Activated T-cell treated with anti-CD3 and anti-CD28 coated beads, Interleukin-2, amount 50 U/mL, for 48 hours (primary cell): ENCODE results near the gene MACROD1.

Source experiments
- DNase-seq, 2 experiments: peaks; one replicate each; pipeline ENCODE4 v3.0.0-alpha.2; 2020

The MACROD1 gene

DNA sequence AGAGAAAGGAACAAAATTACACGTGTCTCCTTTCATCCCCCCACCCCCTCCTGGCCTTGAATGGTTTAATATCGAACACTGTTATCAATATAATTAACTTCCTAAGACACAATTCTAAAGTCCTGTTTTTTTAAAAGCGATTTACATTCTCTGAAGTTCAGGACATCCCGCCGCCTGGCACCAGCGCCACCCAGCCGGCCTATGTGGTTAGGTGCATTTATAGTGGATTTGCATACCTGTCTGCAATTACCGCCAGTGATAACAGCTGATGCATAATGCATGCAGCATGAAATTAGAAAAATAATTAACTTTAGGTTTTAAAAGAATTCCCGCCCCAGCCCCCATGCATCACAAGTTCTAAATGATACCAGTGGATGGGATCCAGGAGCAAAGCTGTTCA is 58.6 kb downstream of the MACROD1 start:
- DNase-seq: no peak

DNA sequence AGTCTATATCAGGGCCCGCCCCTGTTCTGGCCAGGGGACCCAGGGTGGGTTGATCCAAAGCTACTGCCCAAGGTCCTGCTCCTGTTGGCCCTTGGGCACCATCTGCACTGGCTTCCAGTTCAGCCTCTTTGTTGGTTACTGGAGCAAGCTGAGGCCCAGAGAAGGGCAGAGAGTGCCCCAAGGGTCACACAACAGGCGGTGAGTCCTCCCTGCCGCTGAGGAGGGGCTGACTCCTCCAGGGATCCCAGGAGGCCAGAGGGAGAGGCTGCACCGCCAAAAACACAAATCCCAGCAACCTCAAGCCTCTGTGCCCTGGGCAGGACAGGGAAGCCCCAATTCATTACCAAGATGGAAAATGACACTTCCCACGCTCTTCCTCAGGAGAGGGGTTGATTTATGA is 61.3 kb downstream of the MACROD1 start:
- no peak for DNase-seq

DNA sequence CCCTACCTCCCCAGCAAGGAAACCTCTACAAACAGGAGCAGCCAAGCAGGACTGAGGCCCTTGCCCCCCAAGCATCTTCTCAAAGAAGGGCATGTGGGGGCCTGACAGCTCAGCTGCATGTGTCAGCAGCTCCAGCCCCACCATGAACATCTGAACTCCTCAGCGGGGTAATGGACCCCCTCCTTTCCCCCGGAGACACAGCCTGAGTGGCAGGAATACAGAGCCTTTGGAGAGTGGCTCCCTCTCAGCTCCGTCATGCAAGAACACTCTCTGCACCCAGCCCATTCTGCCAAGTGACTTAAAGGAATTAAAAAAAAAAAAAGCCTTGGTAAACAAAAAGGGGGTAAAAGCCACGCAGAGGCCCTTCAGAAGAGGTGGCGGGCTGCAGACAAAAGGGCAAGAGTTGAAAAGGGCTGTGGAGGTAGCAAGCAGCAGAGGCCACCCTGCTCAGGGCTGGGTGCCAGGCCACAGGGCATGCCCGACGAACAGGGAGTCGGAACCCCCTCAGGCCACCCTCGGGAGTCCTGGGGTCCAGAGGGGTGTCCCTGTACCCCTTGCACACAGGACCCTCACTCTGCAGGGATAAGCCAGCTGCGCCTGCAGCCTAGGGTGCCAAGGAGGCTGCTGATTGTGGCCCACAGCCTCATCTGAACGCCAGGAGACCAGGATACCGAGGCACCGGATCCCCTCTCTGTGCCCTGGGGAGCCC is 62.5 kb downstream of the MACROD1 start:
- no peak for DNase-seq

DNA sequence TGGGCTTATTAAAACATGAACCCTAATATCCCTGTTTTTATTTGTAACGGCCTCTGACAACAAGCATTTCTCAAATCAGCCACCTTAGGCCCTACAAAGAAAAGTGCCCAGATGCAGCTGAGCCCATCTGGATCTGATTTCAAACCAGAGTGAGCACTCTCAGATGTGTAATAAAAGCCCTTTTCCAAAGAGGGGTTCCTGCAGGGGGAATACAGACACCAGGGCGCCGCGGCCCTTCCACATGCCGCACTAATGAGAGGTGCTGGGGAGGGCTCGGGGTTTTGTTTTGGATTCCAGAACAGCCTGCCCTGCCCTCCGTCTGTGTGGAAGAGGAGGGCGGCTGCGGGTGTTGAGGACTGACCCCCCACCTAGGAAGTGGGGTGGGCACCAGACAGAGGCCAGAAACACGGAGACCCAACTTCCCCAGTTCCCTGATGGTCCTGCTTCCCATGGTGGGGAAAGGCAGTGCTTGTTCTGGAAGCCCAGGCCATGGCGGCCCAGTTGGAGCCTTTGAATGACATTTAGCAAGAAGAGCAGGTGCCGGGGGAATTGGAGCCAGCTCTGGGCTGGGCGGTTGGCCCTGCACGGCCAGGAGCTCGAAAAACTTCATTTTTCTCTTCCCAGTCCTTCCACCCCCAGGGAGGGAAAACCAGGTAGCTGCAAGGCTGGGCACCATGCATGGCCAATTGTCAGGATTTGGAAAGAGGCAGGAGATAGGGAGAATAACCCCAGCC is 63.7 kb downstream of the MACROD1 start:
- DNase-seq: no peak

DNA sequence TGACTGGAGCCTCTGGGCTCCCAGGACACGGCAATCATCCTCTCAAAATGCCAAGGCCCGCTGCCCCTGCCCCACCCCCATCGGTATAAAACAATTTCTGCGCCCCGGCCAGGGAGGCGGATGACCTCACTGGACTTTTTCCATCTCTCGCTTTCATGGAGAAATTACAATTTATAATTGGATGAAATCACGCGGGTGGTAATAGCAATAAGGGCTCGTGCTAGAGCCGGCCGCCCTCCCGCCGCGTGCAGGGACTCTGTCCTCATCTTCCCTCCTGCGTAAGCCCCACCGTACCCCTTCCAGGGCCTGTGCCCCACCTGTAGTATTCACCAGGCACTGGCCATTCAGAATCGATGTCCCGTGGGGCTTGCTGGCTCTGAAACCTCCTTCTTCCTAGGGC is 64.5 kb downstream of the MACROD1 start:
- no peak for DNase-seq

DNA sequence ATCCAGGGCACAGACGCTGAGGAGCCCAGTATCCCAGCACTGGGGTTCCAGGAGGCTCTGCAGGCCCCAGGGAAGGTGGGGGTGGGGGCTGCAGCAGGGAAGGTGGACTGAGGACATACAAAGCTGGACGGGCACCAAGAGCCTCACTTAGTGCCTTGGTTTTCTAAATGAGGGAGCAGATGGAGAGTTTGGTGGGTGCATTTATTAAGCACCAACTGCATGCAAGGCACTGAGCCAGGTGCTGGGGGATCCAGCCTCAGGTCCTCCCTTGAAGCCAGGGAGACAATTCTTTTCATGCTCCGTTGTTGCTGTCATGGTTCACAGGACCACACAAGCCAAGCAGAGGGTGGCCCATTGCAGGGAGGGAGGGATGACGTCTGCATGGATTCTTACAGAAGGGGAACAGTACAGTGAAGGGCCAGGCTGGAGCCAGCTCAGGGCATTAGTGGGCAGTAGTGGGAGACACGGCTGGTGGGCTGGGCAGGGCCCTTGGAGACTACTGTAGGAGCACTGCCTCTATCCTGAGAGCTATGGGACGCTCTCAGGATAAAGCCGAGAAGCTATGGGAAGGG is 65.0 kb downstream of the MACROD1 start:
- no peak for DNase-seq

DNA sequence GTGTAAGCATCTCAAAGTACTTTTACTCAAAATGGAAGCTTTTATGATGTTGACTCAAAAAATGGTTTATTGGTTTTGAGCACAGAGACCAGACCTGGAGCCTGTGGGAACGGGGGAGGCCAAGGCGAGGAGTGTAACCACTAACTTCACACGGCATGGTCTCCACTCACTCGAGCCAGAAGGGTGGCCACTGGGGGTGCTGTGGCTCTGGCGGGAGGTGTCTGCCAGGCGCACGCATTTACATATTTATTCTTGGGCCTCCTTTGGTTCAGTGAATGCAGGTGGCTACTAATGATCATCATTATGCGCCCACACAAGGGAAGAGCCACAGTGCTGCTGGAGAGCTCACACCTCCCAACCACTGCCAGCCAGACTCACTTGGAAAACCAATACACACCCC is 65.6 kb downstream of the MACROD1 start:
- DNase-seq: no peak

DNA sequence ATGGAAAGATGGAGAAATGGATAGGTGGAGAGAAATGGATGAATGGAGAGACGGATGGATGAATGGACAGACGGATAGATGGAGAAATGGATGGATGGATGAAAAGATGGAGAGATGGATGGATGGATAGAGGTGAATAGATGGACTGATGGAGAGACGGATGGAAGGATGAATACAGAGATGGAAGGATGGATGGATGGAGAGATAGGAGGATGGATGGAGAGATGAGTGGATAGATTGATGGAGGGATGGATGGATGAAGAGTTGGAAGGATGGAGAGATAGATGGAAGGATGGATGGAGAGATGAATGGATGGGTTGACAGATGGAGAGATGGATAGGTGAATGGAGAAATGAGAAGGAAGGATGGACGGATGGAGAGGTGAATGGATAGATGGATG is 66.5 kb downstream of the MACROD1 start:
- no peak for DNase-seq

DNA sequence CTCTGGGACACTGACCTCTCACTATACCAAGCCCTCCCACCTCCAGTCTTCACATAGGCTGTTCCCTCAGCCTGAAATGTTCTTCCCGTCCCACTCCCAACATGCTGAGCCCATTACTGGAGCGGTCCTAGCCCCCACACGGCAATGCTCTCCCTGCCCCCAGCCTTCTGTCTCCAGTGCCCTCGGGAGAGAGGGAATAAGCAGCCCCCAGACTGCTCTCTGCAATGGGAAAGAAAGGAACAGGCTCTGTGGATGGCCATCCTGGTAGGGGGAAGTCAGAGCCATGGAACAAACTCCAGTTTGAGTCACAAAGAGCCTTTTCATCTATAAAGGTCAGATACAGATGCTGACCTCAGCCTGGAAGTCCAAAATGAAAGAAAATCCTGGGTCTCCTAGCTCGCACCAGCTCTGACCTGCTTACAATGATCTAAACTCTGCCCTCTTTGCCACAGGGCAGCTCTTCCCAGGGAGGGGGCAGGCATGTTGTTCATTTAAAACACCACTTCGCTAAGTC is 67.5 kb downstream of the MACROD1 start:
- no peak for DNase-seq

DNA sequence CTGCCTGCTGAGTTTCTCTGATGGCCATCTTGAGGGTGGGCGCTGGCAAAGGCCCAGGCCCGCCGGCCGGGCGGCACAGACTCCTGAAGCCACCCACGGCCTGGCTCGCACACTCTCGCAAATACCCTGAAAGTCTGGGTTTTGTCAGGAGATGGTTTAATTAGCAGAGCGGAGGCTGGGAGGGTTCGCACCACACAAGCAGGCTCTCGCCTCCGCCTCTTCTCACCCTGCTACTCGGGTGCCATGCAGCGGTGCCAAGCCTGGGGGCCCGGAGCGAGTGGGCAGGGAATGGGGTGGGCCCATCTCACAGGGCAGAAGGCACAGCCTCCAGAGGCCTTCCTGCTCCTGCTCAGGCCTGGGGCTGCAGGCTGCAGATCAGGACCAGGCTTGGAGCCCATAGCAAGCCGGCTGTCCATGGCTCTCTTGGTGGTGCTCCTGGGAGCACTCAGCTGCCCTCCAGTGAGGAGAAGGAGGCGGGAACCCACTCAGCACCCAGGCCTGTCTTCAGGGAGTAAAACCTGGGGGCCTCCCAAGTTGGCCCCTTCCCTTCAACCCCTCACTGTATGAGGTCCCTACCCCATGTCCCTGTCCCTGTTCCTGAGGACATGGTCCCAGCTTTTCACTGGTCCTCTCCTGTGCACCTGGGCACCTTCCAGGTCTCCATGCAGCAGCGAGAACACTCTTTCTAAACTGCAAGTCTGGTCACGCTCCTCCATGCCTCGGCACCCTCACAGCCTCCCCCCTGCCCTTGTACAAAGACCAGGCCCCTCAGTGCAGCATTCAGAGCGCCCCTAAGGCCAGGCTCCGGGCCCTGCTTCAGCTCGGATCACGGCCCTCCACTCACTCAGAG is 68.2 kb downstream of the MACROD1 start:
- DNase-seq: no peak

DNA sequence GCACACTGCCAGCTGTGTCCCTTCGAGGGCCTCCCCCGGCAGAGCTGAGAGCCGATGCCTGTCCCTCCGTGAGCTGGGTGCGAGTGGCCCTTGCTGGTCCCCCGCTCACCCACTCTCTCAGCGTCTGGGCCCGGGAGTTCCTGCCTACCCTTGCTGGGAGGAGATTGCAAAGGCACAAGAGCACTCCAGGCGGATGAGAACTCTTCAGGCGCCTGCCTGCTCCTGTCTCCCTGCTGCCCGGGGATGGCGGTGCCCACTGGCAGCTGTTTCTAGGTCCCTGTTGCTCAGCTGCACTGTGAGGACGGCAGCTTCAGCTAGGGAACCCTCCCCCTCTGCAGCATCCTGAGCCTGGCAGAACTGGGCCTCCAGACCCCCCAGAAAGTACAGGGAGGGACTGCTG is 69.1 kb downstream of the MACROD1 start:
- no peak for DNase-seq

DNA sequence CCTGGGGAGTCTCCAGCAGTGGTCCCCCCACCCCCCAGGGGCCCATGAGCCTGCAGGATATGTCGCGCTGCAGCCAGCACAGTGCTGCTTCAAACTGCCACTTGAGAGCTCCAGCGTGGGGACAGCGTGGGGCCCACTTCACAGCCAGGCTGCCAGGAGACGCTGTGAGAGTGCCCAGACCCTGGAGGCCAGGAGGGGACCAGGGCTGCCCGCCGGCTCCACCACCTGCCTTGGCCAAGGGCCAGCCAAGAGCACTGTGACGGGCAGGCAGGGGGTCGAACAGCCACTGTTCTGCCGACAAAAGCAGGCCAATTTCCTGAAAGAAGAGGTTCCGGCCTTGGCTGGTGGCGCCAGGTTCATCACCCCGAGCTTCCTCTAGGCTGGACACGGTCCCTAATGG is 70.0 kb downstream of the MACROD1 start:
- DNase-seq: no peak

DNA sequence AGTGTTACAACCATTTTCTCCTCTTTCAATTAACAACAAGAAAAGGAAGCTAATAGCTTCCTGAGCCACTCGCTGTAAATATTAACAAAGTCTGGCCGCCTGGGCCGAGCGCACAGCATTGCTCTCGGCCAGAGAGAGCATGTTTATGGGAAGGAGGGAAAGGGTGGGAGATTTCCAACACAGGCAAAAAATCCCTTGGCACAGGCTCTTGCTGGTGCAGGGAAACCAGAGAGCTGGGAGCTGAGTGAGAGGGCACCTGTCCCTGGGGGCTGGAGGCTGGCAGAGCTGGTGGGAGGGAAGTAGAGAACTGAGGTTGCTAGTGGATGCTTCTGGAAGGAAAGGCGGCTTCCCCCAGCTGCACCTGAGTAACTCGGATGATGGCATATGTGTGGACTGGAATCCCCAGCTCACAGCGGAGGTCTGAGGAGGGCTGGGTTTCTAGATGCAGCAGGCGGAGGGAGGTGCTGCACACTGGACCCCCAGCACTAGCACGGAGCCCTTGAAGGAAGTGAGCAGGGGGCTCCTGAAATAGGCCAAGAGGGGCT is 70.6 kb downstream of the MACROD1 start:
- no peak for DNase-seq

DNA sequence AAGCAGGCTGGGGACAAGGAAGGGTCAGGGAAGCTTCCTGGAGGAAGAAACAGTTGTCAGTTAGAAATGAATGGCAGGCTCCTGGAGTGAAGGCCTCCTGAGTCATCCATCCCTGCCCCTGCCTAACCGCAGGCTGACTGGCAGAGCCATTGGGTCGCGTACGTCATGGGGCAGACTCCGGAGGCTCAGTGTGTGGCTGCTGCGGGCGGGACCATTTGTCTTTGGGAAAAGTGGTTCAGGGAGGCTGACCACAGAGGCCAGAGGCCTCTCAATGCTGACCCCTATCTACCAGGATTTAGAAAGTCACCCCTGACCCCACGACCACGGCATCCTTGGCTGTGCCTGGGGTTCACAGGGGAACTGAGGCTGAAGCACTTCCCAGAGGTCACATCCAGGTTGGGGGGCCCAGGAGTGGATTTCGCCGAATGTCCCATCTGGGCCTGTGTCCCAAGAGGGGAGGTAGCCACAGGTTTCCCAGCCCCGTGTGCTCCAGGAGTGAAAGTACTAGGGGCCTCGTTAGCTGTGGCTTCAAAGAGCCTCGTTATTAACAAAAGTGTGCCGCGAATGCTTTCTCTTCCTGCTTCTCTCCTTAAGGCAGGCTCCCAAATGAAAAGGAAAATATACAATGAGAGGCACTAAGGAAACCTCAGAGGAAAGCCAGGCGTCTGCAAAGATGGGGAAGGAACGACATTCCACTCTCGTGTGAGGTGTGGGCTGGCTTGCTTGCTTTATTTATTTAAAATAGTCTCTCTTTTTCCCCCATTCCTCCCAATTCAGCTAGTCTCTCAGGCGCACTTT is 71.3 kb downstream of the MACROD1 start:
- DNase-seq: no peak

DNA sequence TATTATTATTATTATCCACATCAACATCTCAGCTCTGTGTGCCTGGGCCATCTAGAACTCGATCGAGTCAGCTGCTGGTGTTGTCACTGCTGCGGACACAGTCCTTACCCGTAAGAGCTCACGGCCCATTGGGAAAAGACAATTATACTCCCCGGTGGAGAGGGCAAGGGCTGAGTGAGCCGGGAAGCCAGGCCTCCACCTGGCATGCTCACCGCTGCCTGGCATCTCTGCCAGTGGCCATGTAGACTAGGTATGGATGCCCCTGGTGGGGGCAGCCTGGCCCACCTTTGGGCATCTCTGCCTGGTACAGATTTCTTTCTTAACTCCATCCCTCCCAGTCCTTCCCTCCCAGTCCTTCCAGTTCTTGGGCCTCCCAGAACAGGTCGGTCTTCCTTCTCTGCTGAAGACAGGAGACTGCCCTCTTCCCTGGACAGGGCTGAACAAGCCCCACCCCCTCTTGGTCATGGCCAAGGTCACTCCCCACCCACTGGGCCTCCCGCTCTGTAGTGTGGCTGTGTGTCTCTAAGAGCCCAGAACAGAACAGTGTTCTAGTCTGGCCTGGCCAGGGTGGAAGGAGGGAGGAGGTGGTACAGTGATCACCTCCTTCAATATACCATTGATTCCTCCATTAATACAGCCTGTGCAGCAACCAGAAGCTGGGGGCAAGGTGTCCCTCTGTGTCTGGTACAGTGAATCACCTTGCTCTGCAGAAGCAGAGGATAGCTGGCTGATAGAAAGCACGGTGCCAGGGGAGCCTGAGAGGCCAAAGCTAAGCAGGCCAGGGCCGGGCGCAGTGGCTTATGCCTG is 72.5 kb downstream of the MACROD1 start:
- no peak for DNase-seq

DNA sequence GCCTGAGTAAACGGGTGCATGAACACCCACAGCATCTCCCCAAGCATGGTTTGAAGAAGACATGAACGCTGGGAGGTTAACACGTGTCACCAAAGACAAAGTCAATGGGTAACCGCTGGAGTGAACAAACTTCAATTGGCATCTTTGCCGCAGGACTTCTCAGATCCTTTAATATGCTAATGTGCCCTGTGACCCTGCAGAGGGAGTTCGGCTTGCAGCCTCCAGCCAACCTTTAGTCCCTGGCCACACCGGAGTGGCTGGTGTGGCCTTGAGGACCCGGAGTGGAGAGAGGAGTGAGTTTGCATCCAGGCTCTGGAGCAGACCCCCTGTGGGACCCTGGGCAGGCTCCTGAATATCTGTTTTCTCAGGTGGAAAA is 73.2 kb downstream of the MACROD1 start:
- no peak for DNase-seq

DNA sequence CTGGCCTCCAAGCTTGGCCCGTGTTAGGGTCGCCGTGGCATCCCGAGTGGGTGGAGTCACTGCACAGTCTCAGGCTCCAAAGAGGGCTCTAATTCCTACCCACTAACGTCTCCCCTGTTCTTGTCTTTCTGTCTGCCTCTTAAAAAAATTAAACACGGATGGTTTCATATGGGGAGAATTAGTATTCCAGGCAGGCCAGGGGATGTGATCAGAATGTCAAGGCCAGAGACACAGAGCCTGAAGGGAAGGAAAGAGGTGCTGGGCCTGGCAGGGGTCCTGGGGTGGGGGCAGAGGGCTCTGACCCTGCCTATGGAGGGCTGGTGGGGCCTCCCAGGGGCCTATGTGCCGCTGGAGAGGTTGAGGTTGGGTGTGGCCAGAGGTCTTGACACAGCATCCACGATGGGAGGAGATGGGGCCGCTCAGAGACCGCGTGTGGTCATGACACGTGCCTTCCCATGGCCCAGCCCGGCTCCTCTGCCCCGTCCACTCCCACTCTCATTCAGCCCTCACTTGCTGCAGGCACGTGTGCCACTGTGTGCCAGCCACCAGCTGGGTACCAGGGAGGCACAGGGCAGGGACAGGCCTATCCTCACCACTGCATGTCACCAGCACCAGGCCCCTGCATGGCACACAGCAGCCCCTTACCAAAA is 73.7 kb downstream of the MACROD1 start:
- no peak for DNase-seq

DNA sequence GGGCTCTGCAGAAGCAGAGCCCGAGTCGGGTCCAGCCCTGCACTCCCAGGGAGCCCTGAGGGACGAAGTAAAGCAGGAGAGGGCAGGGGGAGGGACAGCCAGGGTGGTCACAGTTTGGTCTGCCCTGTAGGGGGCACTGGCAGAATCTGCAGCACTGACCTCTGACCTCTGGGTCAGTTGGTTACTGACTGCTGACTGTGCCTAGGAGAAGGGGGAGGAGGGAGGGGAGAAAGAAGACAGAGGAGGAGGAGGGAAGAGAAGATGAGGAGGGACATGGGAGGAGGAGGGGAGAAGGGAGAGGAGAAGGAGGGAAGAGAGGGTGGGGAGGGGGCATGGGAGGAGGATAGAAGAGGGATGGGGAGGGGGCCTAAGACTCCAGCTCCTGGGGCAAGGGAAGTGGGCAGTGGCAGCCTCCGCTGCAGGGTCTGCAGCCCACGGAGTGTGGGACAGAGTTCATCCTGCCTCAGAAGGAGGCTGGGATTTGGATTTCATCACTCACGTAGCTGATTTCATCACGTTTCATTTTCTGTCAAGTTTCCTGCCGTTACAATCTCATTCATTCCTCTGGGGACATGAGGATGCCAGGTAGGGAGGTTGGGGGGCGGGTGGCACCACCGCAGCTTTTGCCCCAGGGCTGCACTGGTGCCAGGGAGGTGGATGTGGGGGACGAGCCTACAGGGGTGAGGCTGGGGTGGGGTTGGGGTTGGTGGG is 75.0 kb downstream of the MACROD1 start:
- no peak for DNase-seq

DNA sequence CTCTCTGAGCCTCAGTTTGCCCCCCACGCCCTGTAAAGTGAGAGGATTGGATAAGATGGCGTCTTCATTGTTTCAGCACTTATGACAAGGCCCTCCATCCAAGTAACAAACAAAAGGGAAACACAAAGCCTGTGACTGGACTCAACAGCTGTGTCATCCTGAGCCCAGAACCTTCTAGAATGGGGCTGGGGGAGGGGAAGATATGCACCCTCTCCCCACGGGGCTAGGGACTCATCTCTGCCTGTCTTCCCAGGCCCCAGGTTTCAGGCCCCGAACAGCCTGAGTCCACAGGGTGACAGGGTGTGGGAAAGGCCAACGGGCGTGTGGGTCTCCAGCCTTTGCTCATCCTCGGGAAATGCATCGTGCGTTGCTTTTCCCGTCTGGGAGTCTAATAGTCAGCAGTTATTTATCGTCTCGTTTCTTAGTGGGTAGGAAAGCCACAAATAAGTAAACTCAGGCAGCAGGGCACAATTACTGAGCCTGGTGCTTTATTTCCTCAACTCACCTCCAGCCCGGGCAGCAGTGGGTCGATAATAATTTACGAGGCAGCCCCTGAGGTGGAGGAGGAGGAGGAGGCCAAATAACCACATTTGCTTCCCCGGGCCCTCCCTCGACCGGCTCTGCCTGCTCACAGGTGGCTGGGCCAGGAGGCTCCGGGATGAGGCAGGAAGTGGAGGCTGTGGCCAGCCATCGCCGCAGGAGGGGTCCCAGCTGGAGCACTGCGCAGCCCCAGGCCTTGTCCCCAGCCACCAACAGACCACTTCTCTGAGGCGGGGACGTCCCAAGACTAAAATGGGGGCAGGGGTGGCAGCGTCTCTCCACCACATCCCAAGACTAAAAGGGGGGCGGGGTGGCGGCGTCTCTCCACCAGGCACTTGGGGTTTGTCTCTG is 75.8 kb downstream of the MACROD1 start:
- no peak for DNase-seq
